Suprapubic skin (tissue), 4 donors: Measurements from ENCODE around the gene CLEC16A. TPM values are rescaled to one million over a fixed set of nuclear protein-coding genes. Genes with fewer than 3 reads are reported as not detected.

ENCODE experiments used
- DNase-seq, 2 donors: peaks; one replicate each; pipeline ENCODE4 v3.0.0-alpha.2; 2019; ENCODE audit warnings: low spot score in 2 of 2
- H3K27ac ChIP-seq: fragments of 200-600 bp; sonication (generic); one replicate; pipeline ENCODE4 v1.5.1; 2019
- H3K27me3 ChIP-seq: fragments of 200-600 bp; sonication (generic); one replicate; pipeline ENCODE4 v1.5.1; 2019
- H3K36me3 ChIP-seq: fragments of 200-600 bp; sonication (generic); one replicate; pipeline ENCODE4 v1.5.1; 2019
- H3K4me1 ChIP-seq: fragments of 200-600 bp; sonication (generic); one replicate; pipeline ENCODE4 v1.5.1; 2019
- H3K4me3 ChIP-seq: fragments of 200-600 bp; sonication (generic); one replicate; pipeline ENCODE4 v1.5.1; 2019; ENCODE audit warnings: mild to moderate bottlenecking
- H3K9me3 ChIP-seq: fragments of 200-600 bp; sonication (generic); one replicate; pipeline ENCODE4 v1.5.1; 2019
- CTCF ChIP-seq, 2 donors: fragments of 200-600 bp in 1 of 2; fragments of 450-650 bp in 1 of 2; sonication (generic) in 1 of 2; IDR thresholded peaks; one replicate each; pipeline ENCODE4 v1.5.1; 2016 to 2019; ENCODE audit warnings: antibody characterized with exemption in 2 of 2, mild to moderate bottlenecking in 1 of 2, moderate library complexity in 1 of 2
- EP300 ChIP-seq: sonication (generic); formaldehyde crosslinking; IDR thresholded peaks from one replicate; pipeline ENCODE4 v1.6.1; 2017; ENCODE audit warnings: antibody characterized with exemption
- POLR2A ChIP-seq, 2 donors: fragments of 450-650 bp; IDR thresholded peaks; one replicate each; pipeline ENCODE4 v1.6.1; 2017; ENCODE audit warnings: antibody characterized with exemption in 2 of 2, mild to moderate bottlenecking in 2 of 2, moderate library complexity in 2 of 2
- POLR2AphosphoS5 ChIP-seq, 3 donors: sonication (generic); formaldehyde crosslinking; IDR thresholded peaks; one replicate each; pipeline ENCODE4 v1.6.1; 2017; ENCODE audit warnings: antibody characterized with exemption in 3 of 3
- WGBS: methylation state at CpG from one replicate; pipeline ENCODE4 v1.1.5; 2018; 5-methylcytosine and 5-hydroxymethylcytosine counted together
- total RNA-seq, 4 donors: library from RNA; depleted of rRNA; stranded (reverse); fragments of >200 nt; gene quantifications; one replicate each; pipeline ENCODE4 v1.1.0, GENCODE V29; 2016

Gene CLEC16A
- total RNA-seq, 4 donors from 2014 or later: 37.2 to 62.3 (median 39.0) TPM

GRCh38 chr16:10982465-10983150 is 38.2 kb downstream of the CLEC16A start:
- TF ChIP-seq CTCF (IDR thresholded peaks at IDR 0.05) (no peak), POLR2A (IDR thresholded peaks at IDR 0.05) (no peak), POLR2AphosphoS5 (IDR thresholded peaks at IDR 0.05) (no peak), EP300 (no peak)
- Histone ChIP-seq H3K36me3 (peaks cover 9% of the 10 kb centered on the region), H3K27ac (peak overlapping the region; percentile 67), H3K27me3 (no peaks in the 10 kb centered on the region), H3K9me3 (no peaks in the 10 kb centered on the region), H3K4me3 (no peak overlapping the region), H3K4me1 (peaks cover 38% of the 10 kb centered on the region)
- 59% methylated on average over 15 of the region's 15 CpGs for WGBS
- DNase-seq: no peak

- Histone ChIP-seq H3K4me3 (no peak overlapping the region), H3K27me3 (no peaks in the 10 kb centered on the region), H3K4me1 (peaks cover 38% of the 10 kb centered on the region), H3K36me3 (peaks cover 9% of the 10 kb centered on the region), H3K9me3 (no peaks in the 10 kb centered on the region), H3K27ac (no peak overlapping the region)
- TF ChIP-seq CTCF (IDR thresholded peaks at IDR 0.05): peak in 1 of 2 donors; percentile 19
- no peak for TF ChIP-seq EP300
- DNase-seq: no peak
- WGBS: 55% methylated on average over 8 of the region's 8 CpGs
Observed at GRCh38 chr16:10983159-10983558, 38.8 kb downstream of the CLEC16A start.

- Histone ChIP-seq H3K9me3 (no peaks in the 10 kb centered on the region), H3K4me3 (no peak overlapping the region), H3K27ac (no peak overlapping the region), H3K4me1 (peaks cover 34% of the 10 kb centered on the region), H3K27me3 (no peaks in the 10 kb centered on the region), H3K36me3 (peaks cover 7% of the 10 kb centered on the region)
- 86% methylated on average over 6 of the region's 6 CpGs for WGBS
- TF ChIP-seq POLR2A (IDR thresholded peaks at IDR 0.05) (no peak), POLR2AphosphoS5 (IDR thresholded peaks at IDR 0.05) (no peak)
- DNase-seq: no peak
Observed at GRCh38 chr16:10984509-10984908, 40.1 kb downstream of the CLEC16A start.

GRCh38 chr16:10987361-10988163 is 43.2 kb downstream of the CLEC16A start:
- TF ChIP-seq POLR2A (IDR thresholded peaks at IDR 0.05): no peak
- TF ChIP-seq CTCF (IDR thresholded peaks at IDR 0.05): no peak
- TF ChIP-seq POLR2AphosphoS5 (IDR thresholded peaks at IDR 0.05): no peak
- no peak for TF ChIP-seq EP300
- Histone ChIP-seq H3K4me3 (no peak overlapping the region), H3K27me3 (no peaks in the 10 kb centered on the region), H3K4me1 (peaks cover 13% of the 10 kb centered on the region), H3K36me3 (peaks cover 7% of the 10 kb centered on the region), H3K9me3 (no peaks in the 10 kb centered on the region), H3K27ac (no peak overlapping the region)
- no peak for DNase-seq
- 80% methylated on average over 11 of the region's 11 CpGs for WGBS

- 70% methylated on average over 7 of the region's 7 CpGs for WGBS
- DNase-seq: no peak
- no peaks in the 10 kb centered on the region for H3K27me3 ChIP-seq
- H3K36me3 ChIP-seq: peaks cover 7% of the 10 kb centered on the region
- TF ChIP-seq EP300 (no peak), POLR2A (IDR thresholded peaks at IDR 0.05) (no peak), POLR2AphosphoS5 (IDR thresholded peaks at IDR 0.05) (no peak), CTCF (IDR thresholded peaks at IDR 0.05) (no peak)
- no peak overlapping the region for H3K4me3 ChIP-seq
- H3K4me1 ChIP-seq: peaks cover 13% of the 10 kb centered on the region
- no peaks in the 10 kb centered on the region for H3K9me3 ChIP-seq
- no peak overlapping the region for H3K27ac ChIP-seq
Observed at GRCh38 chr16:10988164-10988803, 43.9 kb downstream of the CLEC16A start.
